CD4-positive, alpha-beta memory T cell (primary cell): ENCODE measurements around the gene ARL4D. TPM values are rescaled to one million over a fixed set of nuclear protein-coding genes. Genes with fewer than 3 reads are reported as not detected.
"Not testable (repeated sequence)": the region's sequence is repeated elsewhere in the genome, so short reads cannot be mapped to it uniquely, and the experiment has no call there.

Experiments
- CTCF ChIA-PET: fragments of 350-600 bp; sonication (Branson Sonifier 250); formaldehyde crosslinking; loops from one replicate; lab custom pipeline; 2021; ENCODE audit warnings: inconsistent platforms; ENCODE audit not compliant: partially characterized antibody; lab: Charles Lee
- POLR2A ChIA-PET: fragments of 350-600 bp; sonication (Branson Sonifier 250); formaldehyde crosslinking; loops from one replicate; lab custom pipeline; 2021; ENCODE audit not compliant: partially characterized antibody; lab: Charles Lee
- DNase-seq, 5 donors: peaks; one replicate each; pipeline versions ENCODE4 v3.0.0 to v3.0.0-alpha.2; 2020 to 2022; ENCODE audit warnings: mixed read lengths in 1 of 5
- H3K27ac ChIP-seq: one replicate; pipeline ENCODE4 v1.7.0; 2013; ENCODE audit warnings: low read depth, low read length
- H3K27me3 ChIP-seq: 2 replicates; pipeline ENCODE4 v1.7.0; 2013; ENCODE audit warnings: mild to moderate bottlenecking, low read length, moderate library complexity; ENCODE audit not compliant: insufficient read depth
- H3K36me3 ChIP-seq: 2 replicates; pipeline ENCODE4 v1.7.0; 2013; ENCODE audit warnings: mild to moderate bottlenecking, low read length, moderate library complexity; ENCODE audit not compliant: insufficient read depth
- H3K4me1 ChIP-seq: 2 replicates; pipeline ENCODE4 v1.7.0; 2013; ENCODE audit warnings: mild to moderate bottlenecking, low read length, moderate library complexity; ENCODE audit not compliant: insufficient read depth
- H3K4me3 ChIP-seq, 2 donors: one replicate each; pipeline ENCODE4 v1.7.0; 2013; ENCODE audit warnings: low read length in 2 of 2, mild to moderate bottlenecking in 1 of 2
- H3K9me3 ChIP-seq, 2 donors: one replicate each; pipeline ENCODE4 v1.7.0; 2013; ENCODE audit warnings: low read length in 2 of 2, control low read depth in 1 of 2; ENCODE audit not compliant: control insufficient read depth in 1 of 2
- H3K27ac Mint-ChIP-seq, 7 donors: one replicate each; pipeline ENCODE4 v1.8.0; 2020 to 2021; ENCODE audit warnings: mixed read lengths in 7 of 7, mild to moderate bottlenecking in 6 of 7, inconsistent platforms in 3 of 7, moderate library complexity in 3 of 7
- H3K27me3 Mint-ChIP-seq, 2 donors: one replicate each; pipeline ENCODE4 v1.8.0; 2020 to 2021; ENCODE audit warnings: mixed read lengths in 2 of 2
- H3K36me3 Mint-ChIP-seq, 2 donors: one replicate each; pipeline ENCODE4 v1.8.0; 2020 to 2021; ENCODE audit warnings: mixed read lengths in 2 of 2, inconsistent platforms in 1 of 2, mild to moderate bottlenecking in 1 of 2
- H3K4me1 Mint-ChIP-seq, 4 donors: one replicate each; pipeline ENCODE4 v1.8.0; 2020 to 2021; ENCODE audit warnings: mixed read lengths in 4 of 4, mild to moderate bottlenecking in 1 of 4
- H3K4me3 Mint-ChIP-seq, 8 donors: one replicate each; pipeline ENCODE4 v1.8.0; 2020 to 2021; ENCODE audit warnings: mixed read lengths in 8 of 8, mild to moderate bottlenecking in 7 of 8, moderate library complexity in 6 of 8, inconsistent platforms in 3 of 8
- H3K9me3 Mint-ChIP-seq, 8 donors: one replicate each; pipeline ENCODE4 v1.8.0; 2020 to 2021; ENCODE audit warnings: mixed read lengths in 8 of 8, mild to moderate bottlenecking in 5 of 8, inconsistent platforms in 3 of 8, moderate library complexity in 1 of 8
- intact Hi-C: fragments of 100-400 bp; cut with micrococcal nuclease; formaldehyde crosslinking; loops from one replicate; pipeline ENCODE4 v1.15.1; 2023
- polyA plus RNA-seq, 2 donors: library from polyadenylated mRNA; unstranded; fragments of 300-500 nt; fragmentation: Illumina TruSeq; gene quantifications; one replicate each; pipeline ENCODE4 v1.2.3, GENCODE V29; 2021
- total RNA-seq, 2 experiments: library from RNA; stranded (reverse); gene quantifications; one replicate each; pipeline ENCODE4 v1.2.3, GENCODE V29; 2021

The ARL4D gene
- total and polyA plus RNA-seq, 4 experiments from 2014 or later, result 1.5 to 6.8 (median 2.0) TPM

GRCh38 chr17:43363181-43363925 is 35.4 kb upstream of the ARL4D start:
- Histone ChIP-seq H3K4me1 (peaks cover 30% of the 10 kb centered on the region), H3K36me3 (no peaks in the 10 kb centered on the region), H3K27ac (no peak overlapping the region), H3K9me3 (no peaks in the 10 kb centered on the region), H3K4me3 (no peak overlapping the region), H3K27me3 (no peaks in the 10 kb centered on the region)
- peak overlapping the region in 7 of 8 donors; percentile 9 to 53 (median 33) for H3K4me3 Mint-ChIP-seq
- H3K27me3 Mint-ChIP-seq, result no peaks in the 10 kb centered on the region
- H3K36me3 Mint-ChIP-seq, result peaks cover 0 to 18% of the 10 kb centered on the region in 2 donors
- no peak for DNase-seq
- ChIA-PET POLR2A (interaction anchor here (3.6 to 7.6 kb wide), 4 partner anchors 24 to 365 kb away, joined by 54 to 265 read pairs (median 83); partner anchors contain the start of genes DHX8, RPL27 and TMEM106A), CTCF (interaction anchor here (4.1 kb wide), 1 partner anchor 29 kb away, joined by 23 read pairs; no protein-coding TSS in a partner anchor)
- H3K9me3 Mint-ChIP-seq, result peaks cover 0 to 16% (median 0%) of the 10 kb centered on the region in 8 donors
- intact Hi-C loops, result loop anchor here (5.0 kb wide), 1 partner anchor 541 kb away; the partner anchor contains the start of gene BECN1
- peak overlapping the region in 4 of 7 donors; percentile 8 to 65 (median 53) for H3K27ac Mint-ChIP-seq
- H3K4me1 Mint-ChIP-seq, result peaks cover 16 to 58% (median 36%) of the 10 kb centered on the region in 4 donors

- no peaks in the 10 kb centered on the region for H3K27me3 ChIP-seq
- no peak overlapping the region for H3K27ac ChIP-seq
- peaks cover 0 to 18% of the 10 kb centered on the region in 2 donors for H3K36me3 Mint-ChIP-seq
- H3K27ac Mint-ChIP-seq, result peak overlapping the region in 3 of 7 donors; percentile 12 to 58 (median 38)
- no peaks in the 10 kb centered on the region for H3K36me3 ChIP-seq
- H3K4me3 Mint-ChIP-seq, result peak overlapping the region in 2 of 8 donors; percentile 22 to 53
- ChIA-PET CTCF (no interaction called here), POLR2A (no interaction called here)
- no peak for DNase-seq
- H3K4me1 ChIP-seq, result peaks cover 30% of the 10 kb centered on the region
- no peak overlapping the region for H3K4me3 ChIP-seq
- peaks cover 16 to 53% (median 37%) of the 10 kb centered on the region in 4 donors for H3K4me1 Mint-ChIP-seq
- H3K9me3 Mint-ChIP-seq, result peaks cover 0 to 16% (median 0%) of the 10 kb centered on the region in 8 donors
- H3K9me3 ChIP-seq, result no peaks in the 10 kb centered on the region
- intact Hi-C loops, result loop anchor here (5.0 kb wide), 1 partner anchor 542 kb away; the partner anchor contains the start of gene BECN1
- no peaks in the 10 kb centered on the region for H3K27me3 Mint-ChIP-seq
Measured at GRCh38 chr17:43363926-43364285, 34.9 kb upstream of the ARL4D start.

GRCh38 chr17:43365356-43365755 is 33.4 kb upstream of the ARL4D start:
- peaks cover 15 to 51% (median 37%) of the 10 kb centered on the region in 4 donors for H3K4me1 Mint-ChIP-seq
- ChIA-PET CTCF (no interaction called here), POLR2A (interaction anchor here (0.7 to 5.8 kb wide), 3 partner anchors 23 to 50 kb away, joined by 3 to 151 read pairs (median 5); no protein-coding TSS in a partner anchor)
- H3K4me3 Mint-ChIP-seq, result peak overlapping the region in 3 of 8 donors; percentile 19 to 36 (median 26)
- H3K36me3 Mint-ChIP-seq, result peaks cover 0 to 20% of the 10 kb centered on the region in 2 donors
- no peak for DNase-seq
- Histone ChIP-seq H3K9me3 (no peaks in the 10 kb centered on the region), H3K4me1 (peaks cover 26% of the 10 kb centered on the region), H3K27ac (no peak overlapping the region), H3K4me3 (no peak overlapping the region), H3K36me3 (no peaks in the 10 kb centered on the region), H3K27me3 (no peaks in the 10 kb centered on the region)
- peak overlapping the region in 4 of 7 donors; percentile 14 to 63 (median 48) for H3K27ac Mint-ChIP-seq
- intact Hi-C loops, result no loop called here
- no peaks in the 10 kb centered on the region for H3K27me3 Mint-ChIP-seq
- peaks cover 0 to 14% (median 0%) of the 10 kb centered on the region in 8 donors for H3K9me3 Mint-ChIP-seq

GRCh38 chr17:43365921-43366320 is 32.9 kb upstream of the ARL4D start:
- H3K9me3 ChIP-seq, H3K27ac ChIP-seq, H3K36me3 ChIP-seq, H3K4me3 ChIP-seq, DNase-seq, H3K27me3 ChIP-seq, H3K27me3 Mint-ChIP-seq, H3K9me3 Mint-ChIP-seq, intact Hi-C loops: not testable (repeated sequence)
- ChIA-PET CTCF (interaction anchor here (1.3 to 4.6 kb wide), 3 partner anchors 26 to 56 kb away, joined by 4 to 23 read pairs (median 5); no protein-coding TSS in a partner anchor), POLR2A (interaction anchor here (0.8 to 5.8 kb wide), 5 partner anchors 20 to 341 kb away, joined by 3 to 386 read pairs (median 5); partner anchors contain the start of genes DHX8 and RND2)
- Mint-ChIP-seq H3K4me3 (peak overlapping the region in 2 of 8 donors; percentile 22 to 36), H3K27ac (peak overlapping the region in 2 of 7 donors; percentile 14 to 99), H3K36me3 (peaks cover 0 to 15% of the 10 kb centered on the region in 2 donors), H3K4me1 (peaks cover 15 to 50% (median 34%) of the 10 kb centered on the region in 4 donors)
- peaks cover 26% of the 10 kb centered on the region for H3K4me1 ChIP-seq

- peak overlapping the region; percentile 1 to 76 for H3K4me3 ChIP-seq
- H3K27me3 ChIP-seq, result no peaks in the 10 kb centered on the region
- H3K27ac ChIP-seq, result peak overlapping the region; percentile 91
- H3K36me3 ChIP-seq, result no peaks in the 10 kb centered on the region
- no peak for DNase-seq
- Mint-ChIP-seq H3K27me3 (no peaks in the 10 kb centered on the region), H3K9me3 (peaks cover 0 to 3% (median 0%) of the 10 kb centered on the region in 8 donors), H3K27ac (peak overlapping the region; percentile 99 to 100 (median 100)), H3K4me3 (peak overlapping the region; percentile 91 to 98 (median 95)), H3K4me1 (peaks cover 14 to 50% (median 33%) of the 10 kb centered on the region in 4 donors), H3K36me3 (peaks cover 0 to 9% of the 10 kb centered on the region in 2 donors)
- CTCF ChIA-PET, result interaction anchor here (0.7 to 5.0 kb wide), 7 partner anchors 26 to 117 kb away, joined by 3 to 33 read pairs (median 5); partner anchors contain the start of genes ARL4D and DHX8
- no peaks in the 10 kb centered on the region for H3K9me3 ChIP-seq
- peaks cover 24% of the 10 kb centered on the region for H3K4me1 ChIP-seq
- intact Hi-C loops, result no loop called here
- POLR2A ChIA-PET, result interaction anchor here (0.8 to 5.8 kb wide), 28 partner anchors 8 to 1694 kb away, joined by 3 to 386 read pairs (median 8); partner anchors contain the start of genes ARL4D, BRCA1, DHX8 and EFTUD2
Measured at GRCh38 chr17:43366891-43367736, 31.7 kb upstream of the ARL4D start.

- POLR2A ChIA-PET, result interaction anchor here (0.7 to 5.8 kb wide), 43 partner anchors 9 to 1693 kb away, joined by 3 to 386 read pairs (median 5); partner anchors contain the start of genes ARL4D, BECN1, BRCA1 and DHX8
- Histone ChIP-seq H3K36me3 (no peaks in the 10 kb centered on the region), H3K4me3 (peak overlapping the region; percentile 1 to 76), H3K27ac (peak overlapping the region; percentile 91), H3K4me1 (peaks cover 22% of the 10 kb centered on the region), H3K9me3 (no peaks in the 10 kb centered on the region), H3K27me3 (no peaks in the 10 kb centered on the region)
- H3K27me3 Mint-ChIP-seq, result no peaks in the 10 kb centered on the region
- peak overlapping the region; percentile 91 to 98 (median 95) for H3K4me3 Mint-ChIP-seq
- intact Hi-C loops, result loop anchor here (1.0 to 2.0 kb wide), 5 partner anchors 7 to 197 kb away; partner anchors contain the start of genes DHX8 and NBR1
- H3K4me1 Mint-ChIP-seq, result peaks cover 13 to 50% (median 35%) of the 10 kb centered on the region in 4 donors
- peak in 2 of 5 donors; percentile 60 to 87 for DNase-seq
- CTCF ChIA-PET, result interaction anchor here (0.5 to 5.0 kb wide), 11 partner anchors 20 to 744 kb away, joined by 3 to 33 read pairs (median 3); partner anchors contain the start of genes ARL4D, DHX8 and RPL27
- peaks cover 0 to 9% of the 10 kb centered on the region in 2 donors for H3K36me3 Mint-ChIP-seq
- peaks cover 0 to 3% (median 0%) of the 10 kb centered on the region in 8 donors for H3K9me3 Mint-ChIP-seq
- peak overlapping the region; percentile 99 to 100 (median 100) for H3K27ac Mint-ChIP-seq
Measured at GRCh38 chr17:43367737-43368242, 31.0 kb upstream of the ARL4D start.
